MM.1S (cell line): ENCODE data around the gene TIMM8A.

Experiments
- DNase-seq: peaks from one replicate; pipeline ENCODE4 v3.0.0-alpha.2; 2015
- H2AFZ ChIP-seq: fragments of 300-600 bp; sonication (generic); 2 replicates; pipeline ENCODE4 v1.6.0; 2016; ENCODE audit warnings: antibody characterized with exemption, low read length
- H3F3A ChIP-seq: fragments of 300-600 bp; sonication (generic); 2 replicates; pipeline ENCODE4 v1.6.1; 2016; ENCODE audit warnings: mild to moderate bottlenecking, antibody characterized with exemption, low read length, moderate library complexity, mixed read lengths; ENCODE audit not compliant: insufficient read depth
- H3K27ac ChIP-seq: fragments of 300-600 bp; sonication (generic); 2 replicates; pipeline ENCODE4 v1.5.1; 2016; ENCODE audit warnings: mild to moderate bottlenecking, low read length
- H3K27me3 ChIP-seq: fragments of 300-600 bp; sonication (generic); replicated peaks from 2 replicates; pipeline ENCODE4 v1.6.0; 2016; ENCODE audit warnings: low read length; ENCODE audit not compliant: insufficient read depth
- H3K36me3 ChIP-seq: fragments of 300-600 bp; sonication (generic); replicated peaks from 2 replicates; pipeline ENCODE4 v1.6.1; 2016; ENCODE audit warnings: mild to moderate bottlenecking, low read length, mixed read lengths; ENCODE audit not compliant: insufficient read depth
- H3K4me1 ChIP-seq: fragments of 300-600 bp; sonication (generic); 2 replicates; pipeline ENCODE4 v1.6.1; 2016; ENCODE audit warnings: low read length, mixed read lengths
- H3K4me2 ChIP-seq: fragments of 300-600 bp; sonication (generic); 2 replicates; pipeline ENCODE4 v1.6.0; 2016; ENCODE audit warnings: low read depth, low read length
- H3K4me3 ChIP-seq: fragments of 300-600 bp; sonication (generic); 2 replicates; pipeline ENCODE4 v1.5.1; 2016; ENCODE audit warnings: low read length, mixed read lengths
- H3K79me2 ChIP-seq: fragments of 300-600 bp; sonication (generic); 2 replicates; pipeline ENCODE4 v1.6.1; 2016; ENCODE audit warnings: mixed run types, low read length, mixed read lengths
- H3K9ac ChIP-seq: fragments of 300-600 bp; sonication (generic); 2 replicates; pipeline ENCODE4 v1.6.1; 2016; ENCODE audit warnings: low read length, mixed read lengths
- H3K9me2 ChIP-seq: fragments of 300-600 bp; sonication (generic); replicated peaks from 2 replicates; pipeline ENCODE4 v1.6.1; 2016; ENCODE audit warnings: mild to moderate bottlenecking, low read length, mixed read lengths; ENCODE audit not compliant: insufficient read depth
- H3K9me3 ChIP-seq: fragments of 300-600 bp; sonication (generic); replicated peaks from 2 replicates; pipeline ENCODE4 v1.6.1; 2016; ENCODE audit warnings: mild to moderate bottlenecking, low read length, mixed read lengths; ENCODE audit not compliant: insufficient read depth
- H4K20me1 ChIP-seq: fragments of 300-600 bp; sonication (generic); 2 replicates; pipeline ENCODE4 v1.6.1; 2016; ENCODE audit warnings: mild to moderate bottlenecking, low read length, moderate library complexity, mixed read lengths; ENCODE audit not compliant: insufficient read depth
- CTCF ChIP-seq: fragments of 300-600 bp; sonication (generic); IDR thresholded peaks from 2 replicates; pipeline ENCODE4 v1.5.1; 2016; ENCODE audit warnings: antibody characterized with exemption, low read length, mixed read lengths
- EZH2 ChIP-seq: fragments of 300-600 bp; sonication (generic); optimal IDR thresholded peaks from 2 replicates; pipeline ENCODE3; 2017; ENCODE audit warnings: low read depth, mild to moderate bottlenecking, antibody characterized with exemption, low read length, mixed read lengths
- EZH2phosphoT487 ChIP-seq: fragments of 300-600 bp; sonication (generic); IDR thresholded peaks from 2 replicates; pipeline ENCODE4 v1.6.1; 2018; ENCODE audit warnings: antibody characterized with exemption, low read length

The TIMM8A gene

GRCh38 chrX:101385795-101386541 lies 37.4 kb upstream of the TIMM8A start, which contains the start of gene BTK:
BTK (minus strand) TSS chrX:101386191; CDS start chrX:101375284, 10,907 bp downstream.
- Histone ChIP-seq H3K27ac (peak within 1 kb of the TSS; percentile 39; the same call in 1 of the 2 replicates), H3F3A (peaks cover 7% of the 10 kb centered on the region; the same call in 1 of the 2 replicates), H3K4me2 (peak within 1 kb of the TSS; percentile 57; the same call in 1 of the 2 replicates), H3K36me3 (no peaks in the 10 kb centered on the region), H3K9me2 (no peaks in the 10 kb centered on the region), H3K27me3 (no peaks in the 10 kb centered on the region), H4K20me1 (no peaks in the 10 kb centered on the region), H3K4me3 (peak within 1 kb of the TSS; percentile 32; the same call in 1 of the 2 replicates), H2AFZ (peak within 1 kb of the TSS; percentile 83), H3K9me3 (no peaks in the 10 kb centered on the region), H3K4me1 (peaks cover 16% of the 10 kb centered on the region; the same call in 1 of the 2 replicates), H3K79me2 (peaks cover 1% of the 10 kb centered on the region), H3K9ac (peak within 1 kb of the TSS; percentile 29; the same call in 1 of the 2 replicates)
- no peak for DNase-seq
- TF ChIP-seq EZH2: no peak
- TF ChIP-seq CTCF: no peak
- no peak for TF ChIP-seq EZH2phosphoT487

- H3K79me2 ChIP-seq: no peaks in the 10 kb centered on the region
- no peak overlapping the region for H3K27ac ChIP-seq
- H3F3A ChIP-seq: peaks cover 7% of the 10 kb centered on the region; the same call in 1 of the 2 replicates
- no peaks in the 10 kb centered on the region for H3K36me3 ChIP-seq
- DNase-seq: no peak
- no peaks in the 10 kb centered on the region for H3K27me3 ChIP-seq
- TF ChIP-seq EZH2 (no peak), CTCF (no peak), EZH2phosphoT487 (no peak)
- H4K20me1 ChIP-seq: no peaks in the 10 kb centered on the region
- peak overlapping the region; percentile 57; the same call in 1 of the 2 replicates for H3K4me2 ChIP-seq
- no peak overlapping the region for H3K4me3 ChIP-seq
- H3K9me3 ChIP-seq: no peaks in the 10 kb centered on the region
- no peak overlapping the region for H3K9ac ChIP-seq
- H3K4me1 ChIP-seq: peaks cover 16% of the 10 kb centered on the region; the same call in 1 of the 2 replicates
- no peaks in the 10 kb centered on the region for H3K9me2 ChIP-seq
- no peak overlapping the region for H2AFZ ChIP-seq
Measured at GRCh38 chrX:101385026-101385684, 36.6 kb upstream of the TIMM8A start.

- Histone ChIP-seq H3K9me3 (no peaks in the 10 kb centered on the region), H2AFZ (0 out of 2 replicates have a peak overlapping the region, but pooled peaks have one; percentile 37), H3K36me3 (no peaks in the 10 kb centered on the region), H3K9me2 (no peaks in the 10 kb centered on the region), H3F3A (peaks cover 7% of the 10 kb centered on the region; the same call in 1 of the 2 replicates), H3K27me3 (no peaks in the 10 kb centered on the region), H3K27ac (peak overlapping the region; percentile 49; the same call in 1 of the 2 replicates), H3K4me3 (peak overlapping the region; percentile 3; the same call in 1 of the 2 replicates), H4K20me1 (no peaks in the 10 kb centered on the region), H3K9ac (peak overlapping the region; percentile 16; the same call in 1 of the 2 replicates), H3K79me2 (no peaks in the 10 kb centered on the region), H3K4me1 (peaks cover 16% of the 10 kb centered on the region; the same call in 1 of the 2 replicates), H3K4me2 (peak overlapping the region; percentile 47; the same call in 1 of the 2 replicates)
- TF ChIP-seq CTCF (no peak), EZH2 (no peak), EZH2phosphoT487 (no peak)
- DNase-seq: peak; percentile 63
Measured at GRCh38 chrX:101383679-101384205, 35.2 kb upstream of the TIMM8A start.
